Measurements from ENCODE around the gene SCAMP2. TPM values are rescaled to one million over a fixed set of nuclear protein-coding genes. Genes with fewer than 3 reads are reported as not detected.

The SCAMP2 gene
- total and polyA plus RNA-seq, 2 of the 13 experiments (the other 11 are each of a cell fraction or from before 2014, with no cell fraction given), result 34.8 to 121 TPM

DNA sequence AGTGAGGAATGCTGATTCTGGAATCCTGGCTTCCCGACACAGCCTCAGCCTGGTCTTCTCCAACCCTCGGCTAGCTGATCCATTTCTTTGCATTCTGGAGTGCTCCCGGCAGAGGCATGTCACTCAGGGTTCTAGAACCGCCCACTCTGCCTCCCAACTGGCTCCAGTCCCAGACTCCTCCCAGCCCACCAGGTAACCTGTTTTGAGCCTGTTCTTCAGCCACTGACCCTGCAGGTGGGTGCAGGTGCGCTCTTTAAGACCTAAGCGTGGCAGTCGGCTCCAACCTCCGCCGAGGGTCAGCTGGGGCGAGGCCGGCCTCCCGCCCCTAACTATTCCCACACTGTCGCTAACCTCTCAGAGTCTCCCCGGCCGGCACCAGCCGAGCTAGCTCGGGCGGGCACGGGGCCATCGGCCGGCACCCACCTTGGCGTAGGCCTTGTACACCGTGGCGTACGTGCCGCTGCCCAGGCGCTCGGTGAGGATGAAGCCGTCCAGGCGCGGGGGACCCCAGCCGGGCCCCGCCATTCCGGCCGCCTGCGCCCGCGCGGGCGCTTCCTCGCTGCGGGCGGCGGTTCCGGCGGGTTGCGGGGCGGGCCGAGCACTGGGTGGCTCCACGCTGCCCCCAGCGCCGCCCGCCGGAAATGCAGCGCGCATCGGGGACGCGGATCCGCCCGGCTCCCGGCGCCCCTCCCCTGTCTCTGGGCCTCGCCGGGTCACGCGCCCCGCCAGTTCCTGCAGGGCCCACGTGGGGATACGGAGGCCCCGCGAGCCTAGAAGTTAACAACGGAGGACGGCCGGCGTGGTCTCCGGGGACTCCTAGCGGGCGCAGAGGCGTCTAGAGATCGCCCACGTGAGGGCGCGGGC lies 30.4 kb downstream of the SCAMP2 start, which contains the start of gene ULK3 (continued):
- TF ChIP-seq, protein P1, sequence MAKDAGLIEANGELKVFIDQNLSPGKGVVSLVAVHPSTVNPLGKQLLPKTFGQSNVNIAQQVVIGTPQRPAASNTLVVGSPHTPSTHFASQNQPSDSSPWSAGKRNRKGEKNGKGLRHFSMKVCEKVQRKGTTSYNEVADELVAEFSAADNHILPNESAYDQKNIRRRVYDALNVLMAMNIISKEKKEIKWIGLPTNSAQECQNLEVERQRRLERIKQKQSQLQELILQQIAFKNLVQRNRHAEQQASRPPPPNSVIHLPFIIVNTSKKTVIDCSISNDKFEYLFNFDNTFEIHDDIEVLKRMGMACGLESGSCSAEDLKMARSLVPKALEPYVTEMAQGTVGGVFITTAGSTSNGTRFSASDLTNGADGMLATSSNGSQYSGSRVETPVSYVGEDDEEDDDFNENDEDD (CRISPR knock-in tag; IDR thresholded peaks at IDR 0.05; ENCODE audit: borderline replicate concordance), result peak; percentile 67; the same call in 1 of the 2 replicates
- TF ChIP-seq ZNF670 (CRISPR knock-in tag; IDR thresholded peaks at IDR 0.05; ENCODE audit: borderline replicate concordance) (0 out of 2 replicates have a peak, but pooled peaks have one; percentile 41), NKX3-1 (CRISPR knock-in tag; IDR thresholded peaks at IDR 0.05) (no peak), ZNF225 (CRISPR knock-in tag; IDR thresholded peaks at IDR 0.05) (no peak; the same call in 1 of the 2 replicates), ATAD3A (CRISPR knock-in tag; IDR thresholded peaks at IDR 0.05) (no peak), ZBTB1 (CRISPR knock-in tag; IDR thresholded peaks at IDR 0.05; ENCODE audit: borderline replicate concordance) (no peak), PCBP2 (optimal IDR thresholded peaks at IDR 0.05; ENCODE audit: low read depth, low read length, poor library complexity, severe bottlenecking) (no peak), ZNF547 (CRISPR knock-in tag; IDR thresholded peaks at IDR 0.05) (peak; percentile 50; the same call in 1 of the 2 replicates), CCDC6 (CRISPR knock-in tag; IDR thresholded peaks at IDR 0.05) (0 out of 2 replicates have a peak, but pooled peaks have one; percentile 63), RFXAP (CRISPR knock-in tag; IDR thresholded peaks at IDR 0.05; ENCODE audit: borderline replicate concordance) (0 out of 2 replicates have a peak, but pooled peaks have one; percentile 17), ZNF879 (CRISPR knock-in tag; IDR thresholded peaks at IDR 0.05) (no peak), RXRA (CRISPR knock-in tag; IDR thresholded peaks at IDR 0.05) (peak; percentile 54), RNF2 (conservative IDR thresholded peaks at IDR 0.05; ENCODE audit: low read depth) (0 out of 2 replicates have a peak, but pooled peaks have one; percentile 42), PAWR (CRISPR knock-in tag; IDR thresholded peaks at IDR 0.05; ENCODE audit: borderline replicate concordance) (0 out of 2 replicates have a peak, but pooled peaks have one; percentile 65), MAZ (IDR thresholded peaks at IDR 0.05; ENCODE audit: borderline replicate concordance, low read depth, low read length) (no peak), MAZ (CRISPR knock-in tag; IDR thresholded peaks at IDR 0.05; ENCODE audit: low read depth) (peak; percentile 90), KDM2A (CRISPR knock-in tag; IDR thresholded peaks at IDR 0.05; ENCODE audit: borderline replicate concordance, low read depth) (peak; percentile 94)
- TF ChIP-seq, protein P2, sequence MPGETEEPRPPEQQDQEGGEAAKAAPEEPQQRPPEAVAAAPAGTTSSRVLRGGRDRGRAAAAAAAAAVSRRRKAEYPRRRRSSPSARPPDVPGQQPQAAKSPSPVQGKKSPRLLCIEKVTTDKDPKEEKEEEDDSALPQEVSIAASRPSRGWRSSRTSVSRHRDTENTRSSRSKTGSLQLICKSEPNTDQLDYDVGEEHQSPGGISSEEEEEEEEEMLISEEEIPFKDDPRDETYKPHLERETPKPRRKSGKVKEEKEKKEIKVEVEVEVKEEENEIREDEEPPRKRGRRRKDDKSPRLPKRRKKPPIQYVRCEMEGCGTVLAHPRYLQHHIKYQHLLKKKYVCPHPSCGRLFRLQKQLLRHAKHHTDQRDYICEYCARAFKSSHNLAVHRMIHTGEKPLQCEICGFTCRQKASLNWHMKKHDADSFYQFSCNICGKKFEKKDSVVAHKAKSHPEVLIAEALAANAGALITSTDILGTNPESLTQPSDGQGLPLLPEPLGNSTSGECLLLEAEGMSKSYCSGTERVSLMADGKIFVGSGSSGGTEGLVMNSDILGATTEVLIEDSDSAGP (CRISPR knock-in tag; IDR thresholded peaks at IDR 0.05; ENCODE audit: borderline replicate concordance), result peak; percentile 42; the same call in 1 of the 2 replicates
- TF ChIP-seq, protein P3, sequence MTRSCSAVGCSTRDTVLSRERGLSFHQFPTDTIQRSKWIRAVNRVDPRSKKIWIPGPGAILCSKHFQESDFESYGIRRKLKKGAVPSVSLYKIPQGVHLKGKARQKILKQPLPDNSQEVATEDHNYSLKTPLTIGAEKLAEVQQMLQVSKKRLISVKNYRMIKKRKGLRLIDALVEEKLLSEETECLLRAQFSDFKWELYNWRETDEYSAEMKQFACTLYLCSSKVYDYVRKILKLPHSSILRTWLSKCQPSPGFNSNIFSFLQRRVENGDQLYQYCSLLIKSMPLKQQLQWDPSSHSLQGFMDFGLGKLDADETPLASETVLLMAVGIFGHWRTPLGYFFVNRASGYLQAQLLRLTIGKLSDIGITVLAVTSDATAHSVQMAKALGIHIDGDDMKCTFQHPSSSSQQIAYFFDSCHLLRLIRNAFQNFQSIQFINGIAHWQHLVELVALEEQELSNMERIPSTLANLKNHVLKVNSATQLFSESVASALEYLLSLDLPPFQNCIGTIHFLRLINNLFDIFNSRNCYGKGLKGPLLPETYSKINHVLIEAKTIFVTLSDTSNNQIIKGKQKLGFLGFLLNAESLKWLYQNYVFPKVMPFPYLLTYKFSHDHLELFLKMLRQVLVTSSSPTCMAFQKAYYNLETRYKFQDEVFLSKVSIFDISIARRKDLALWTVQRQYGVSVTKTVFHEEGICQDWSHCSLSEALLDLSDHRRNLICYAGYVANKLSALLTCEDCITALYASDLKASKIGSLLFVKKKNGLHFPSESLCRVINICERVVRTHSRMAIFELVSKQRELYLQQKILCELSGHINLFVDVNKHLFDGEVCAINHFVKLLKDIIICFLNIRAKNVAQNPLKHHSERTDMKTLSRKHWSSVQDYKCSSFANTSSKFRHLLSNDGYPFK (CRISPR knock-in tag; IDR thresholded peaks at IDR 0.05; ENCODE audit: borderline replicate concordance), result no peak
- TF ChIP-seq, protein P4, sequence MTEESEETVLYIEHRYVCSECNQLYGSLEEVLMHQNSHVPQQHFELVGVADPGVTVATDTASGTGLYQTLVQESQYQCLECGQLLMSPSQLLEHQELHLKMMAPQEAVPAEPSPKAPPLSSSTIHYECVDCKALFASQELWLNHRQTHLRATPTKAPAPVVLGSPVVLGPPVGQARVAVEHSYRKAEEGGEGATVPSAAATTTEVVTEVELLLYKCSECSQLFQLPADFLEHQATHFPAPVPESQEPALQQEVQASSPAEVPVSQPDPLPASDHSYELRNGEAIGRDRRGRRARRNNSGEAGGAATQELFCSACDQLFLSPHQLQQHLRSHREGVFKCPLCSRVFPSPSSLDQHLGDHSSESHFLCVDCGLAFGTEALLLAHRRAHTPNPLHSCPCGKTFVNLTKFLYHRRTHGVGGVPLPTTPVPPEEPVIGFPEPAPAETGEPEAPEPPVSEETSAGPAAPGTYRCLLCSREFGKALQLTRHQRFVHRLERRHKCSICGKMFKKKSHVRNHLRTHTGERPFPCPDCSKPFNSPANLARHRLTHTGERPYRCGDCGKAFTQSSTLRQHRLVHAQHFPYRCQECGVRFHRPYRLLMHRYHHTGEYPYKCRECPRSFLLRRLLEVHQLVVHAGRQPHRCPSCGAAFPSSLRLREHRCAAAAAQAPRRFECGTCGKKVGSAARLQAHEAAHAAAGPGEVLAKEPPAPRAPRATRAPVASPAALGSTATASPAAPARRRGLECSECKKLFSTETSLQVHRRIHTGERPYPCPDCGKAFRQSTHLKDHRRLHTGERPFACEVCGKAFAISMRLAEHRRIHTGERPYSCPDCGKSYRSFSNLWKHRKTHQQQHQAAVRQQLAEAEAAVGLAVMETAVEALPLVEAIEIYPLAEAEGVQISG (CRISPR knock-in tag; IDR thresholded peaks at IDR 0.05), result peak; percentile 88

All from HepG2 (cell line).